Osteocyte (in vitro differentiated cells): ENCODE data around the gene TICAM1. TPM values are rescaled to one million over a fixed set of nuclear protein-coding genes. Genes with fewer than 3 reads are reported as not detected.
"Not testable (repeated sequence)": the region's sequence is repeated elsewhere in the genome, so short reads cannot be mapped to it uniquely, and the experiment has no call there.

Source experiments
- DNase-seq: peaks from one replicate; pipeline ENCODE4 v3.0.0; 2021; ENCODE audit warnings: mixed read lengths; ENCODE audit not compliant: unreplicated experiment; ENCODE audit errors: extremely low spot score
- H3K27ac Mint-ChIP-seq: one replicate; pipeline ENCODE4 v1.8.0; 2021; ENCODE audit warnings: mild to moderate bottlenecking, mixed read lengths; ENCODE audit not compliant: unreplicated experiment
- H3K27me3 Mint-ChIP-seq: one replicate; pipeline ENCODE4 v1.8.0; 2021; ENCODE audit warnings: mixed read lengths; ENCODE audit not compliant: unreplicated experiment
- H3K36me3 Mint-ChIP-seq: one replicate; pipeline ENCODE4 v1.8.0; 2021; ENCODE audit warnings: mixed read lengths; ENCODE audit not compliant: unreplicated experiment
- H3K4me1 Mint-ChIP-seq: one replicate; pipeline ENCODE4 v1.8.0; 2021; ENCODE audit warnings: mixed read lengths; ENCODE audit not compliant: unreplicated experiment
- H3K4me3 Mint-ChIP-seq: one replicate; pipeline ENCODE4 v1.8.0; 2021; ENCODE audit warnings: mild to moderate bottlenecking, moderate library complexity, mixed read lengths; ENCODE audit not compliant: unreplicated experiment
- H3K9me3 Mint-ChIP-seq: one replicate; pipeline ENCODE4 v1.8.0; 2021; ENCODE audit warnings: mixed read lengths; ENCODE audit not compliant: unreplicated experiment
- total RNA-seq: library from RNA; stranded (reverse); gene quantifications from 2 replicates; pipeline ENCODE4 v1.2.1, GENCODE V29; 2021
- TF ChIP-seq, protein P1 (sequence below): fragments of 200-600 bp; sonication (generic); IDR thresholded peaks from 2 replicates; pipeline ENCODE4 v1.5.0; 2021; ENCODE audit warnings: antibody characterized with exemption, mild to moderate bottlenecking, moderate library complexity

TICAM1 gene
- total RNA-seq, 1 donor from 2014 or later, result 6.6 TPM

DNA sequence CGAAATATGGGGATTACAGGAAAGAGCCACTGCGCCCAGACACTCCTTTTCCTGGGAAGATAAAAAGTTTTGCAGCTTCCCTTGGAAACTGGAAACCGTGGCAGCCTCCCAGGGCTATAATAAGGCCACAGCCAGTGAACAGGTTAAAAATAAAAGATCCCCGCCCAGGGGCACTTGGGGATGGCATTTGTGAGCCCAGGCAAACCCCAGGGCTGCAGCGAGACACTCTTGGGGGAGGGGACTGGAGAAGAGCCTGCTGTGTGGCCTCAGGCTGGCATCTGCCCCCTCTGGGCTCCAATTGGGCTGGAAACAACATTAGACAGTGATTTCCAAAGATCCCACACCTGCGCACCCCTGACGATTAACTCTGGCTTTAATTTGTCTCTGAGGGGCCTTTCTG, 28.8 kb downstream of the TICAM1 start:
- Mint-ChIP-seq H3K36me3 (no peaks in the 10 kb centered on the region), H3K4me1 (no peaks in the 10 kb centered on the region), H3K4me3 (no peak overlapping the region), H3K27me3 (no peaks in the 10 kb centered on the region), H3K27ac (no peak overlapping the region), H3K9me3 (no peaks in the 10 kb centered on the region)
- no peak for DNase-seq
- TF ChIP-seq, protein P1, sequence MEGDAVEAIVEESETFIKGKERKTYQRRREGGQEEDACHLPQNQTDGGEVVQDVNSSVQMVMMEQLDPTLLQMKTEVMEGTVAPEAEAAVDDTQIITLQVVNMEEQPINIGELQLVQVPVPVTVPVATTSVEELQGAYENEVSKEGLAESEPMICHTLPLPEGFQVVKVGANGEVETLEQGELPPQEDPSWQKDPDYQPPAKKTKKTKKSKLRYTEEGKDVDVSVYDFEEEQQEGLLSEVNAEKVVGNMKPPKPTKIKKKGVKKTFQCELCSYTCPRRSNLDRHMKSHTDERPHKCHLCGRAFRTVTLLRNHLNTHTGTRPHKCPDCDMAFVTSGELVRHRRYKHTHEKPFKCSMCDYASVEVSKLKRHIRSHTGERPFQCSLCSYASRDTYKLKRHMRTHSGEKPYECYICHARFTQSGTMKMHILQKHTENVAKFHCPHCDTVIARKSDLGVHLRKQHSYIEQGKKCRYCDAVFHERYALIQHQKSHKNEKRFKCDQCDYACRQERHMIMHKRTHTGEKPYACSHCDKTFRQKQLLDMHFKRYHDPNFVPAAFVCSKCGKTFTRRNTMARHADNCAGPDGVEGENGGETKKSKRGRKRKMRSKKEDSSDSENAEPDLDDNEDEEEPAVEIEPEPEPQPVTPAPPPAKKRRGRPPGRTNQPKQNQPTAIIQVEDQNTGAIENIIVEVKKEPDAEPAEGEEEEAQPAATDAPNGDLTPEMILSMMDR, result no peak

DNA sequence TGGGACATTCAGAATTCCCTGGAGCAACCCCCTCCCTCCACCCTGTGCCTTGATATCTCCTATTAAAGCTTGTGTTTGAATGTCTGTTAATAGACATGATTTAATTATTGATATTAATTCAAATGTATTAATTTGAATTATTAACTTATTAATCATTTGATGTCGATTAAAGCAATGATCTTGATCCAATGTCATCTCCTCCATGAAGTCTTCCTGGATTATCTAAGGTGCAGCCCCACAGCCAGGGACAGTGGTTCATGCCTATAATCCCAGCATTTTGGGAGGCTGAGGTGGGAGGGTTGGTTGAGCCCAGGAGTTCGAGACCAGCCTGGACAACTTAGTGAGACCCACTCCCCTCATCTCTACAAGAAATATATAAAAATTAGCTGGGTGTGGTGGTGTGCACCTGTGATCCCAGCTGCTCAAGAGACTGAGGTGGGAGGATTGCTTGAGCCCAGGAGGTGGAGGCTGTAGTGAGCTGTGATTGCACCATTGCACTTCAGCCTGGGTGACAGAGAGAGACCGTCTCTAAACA, 30.4 kb downstream of the TICAM1 start:
- Mint-ChIP-seq H3K27ac (no peak overlapping the region), H3K4me1 (no peaks in the 10 kb centered on the region), H3K36me3 (peaks cover 6% of the 10 kb centered on the region), H3K9me3 (no peaks in the 10 kb centered on the region), H3K4me3 (no peak overlapping the region), H3K27me3 (no peaks in the 10 kb centered on the region)
- DNase-seq, result no peak
- TF ChIP-seq, protein P1, result no peak

DNA sequence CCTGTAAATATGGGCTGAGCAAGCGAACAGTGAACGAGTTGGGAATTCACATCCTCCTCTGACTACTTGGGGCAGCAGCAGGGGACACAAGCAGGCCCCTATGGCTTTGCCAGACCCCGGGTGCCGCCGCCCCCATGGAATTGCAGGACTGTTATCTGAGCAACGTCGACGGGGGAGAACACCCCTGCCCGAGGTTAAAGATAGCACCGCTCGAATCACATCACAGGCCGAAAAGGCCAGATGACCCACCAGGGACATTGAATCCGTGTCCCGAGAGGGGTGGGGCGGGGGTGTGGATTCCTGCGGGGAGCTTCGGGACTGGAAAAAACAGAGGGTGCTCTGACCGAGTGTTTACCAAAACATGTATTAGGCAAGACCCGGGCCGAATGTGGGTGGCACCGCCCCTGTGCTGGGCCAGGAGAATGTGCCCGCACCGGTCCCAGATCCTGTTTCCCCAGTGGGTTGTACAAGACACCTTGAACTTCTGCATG, 30.9 kb downstream of the TICAM1 start:
- peaks cover 6% of the 10 kb centered on the region for H3K36me3 Mint-ChIP-seq
- no peak overlapping the region for H3K27ac Mint-ChIP-seq
- no peak overlapping the region for H3K4me3 Mint-ChIP-seq
- no peaks in the 10 kb centered on the region for H3K27me3 Mint-ChIP-seq
- TF ChIP-seq, protein P1, result no peak
- H3K4me1 Mint-ChIP-seq, result no peaks in the 10 kb centered on the region
- no peaks in the 10 kb centered on the region for H3K9me3 Mint-ChIP-seq
- no peak for DNase-seq

DNA sequence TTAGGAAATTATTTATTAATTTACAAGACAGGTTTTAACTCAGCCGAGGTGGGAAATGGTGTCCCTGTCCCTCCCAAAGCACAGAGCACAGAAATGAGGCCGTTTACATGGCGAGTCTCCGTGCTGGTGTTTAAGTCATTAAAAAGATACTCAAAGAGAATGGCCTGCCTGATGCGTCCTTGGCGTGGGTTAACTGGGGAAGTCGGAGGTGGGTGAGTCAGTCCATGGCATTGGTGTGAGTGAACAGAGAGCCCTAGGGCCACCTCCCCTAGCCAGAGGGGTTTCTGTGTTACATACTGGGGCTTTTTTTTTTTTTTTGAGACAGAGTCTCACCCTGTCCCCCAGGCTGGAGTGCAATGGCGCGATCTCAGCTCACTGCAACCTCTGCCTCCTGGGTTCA, 36.1 kb downstream of the TICAM1 start:
- Mint-ChIP-seq H3K36me3 (peaks cover 13% of the 10 kb centered on the region), H3K9me3 (no peaks in the 10 kb centered on the region), H3K4me1 (peaks cover 18% of the 10 kb centered on the region), H3K4me3 (no peak overlapping the region), H3K27ac (no peak overlapping the region), H3K27me3 (no peaks in the 10 kb centered on the region)
- TF ChIP-seq, protein P1, result no peak
- DNase-seq, result no peak

DNA sequence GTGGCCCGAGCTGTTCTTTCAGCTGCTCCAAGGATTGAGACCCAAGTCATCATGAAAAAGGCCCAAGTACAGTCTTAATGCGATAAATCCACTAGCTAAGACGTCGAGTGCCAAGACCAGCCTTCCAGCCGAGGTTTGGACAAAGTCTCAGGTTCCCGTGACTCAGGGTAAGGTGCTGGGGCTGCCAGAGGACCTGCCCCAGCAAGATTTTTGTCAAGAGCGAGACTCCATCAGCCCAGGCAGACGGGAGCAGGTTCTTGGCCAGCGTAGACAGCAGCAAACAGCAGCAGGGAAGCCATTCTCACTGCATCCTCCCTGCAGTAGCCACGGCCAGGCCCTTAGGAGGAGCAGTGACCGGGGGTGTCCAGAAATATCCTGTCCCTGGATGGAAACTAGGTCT, 36.5 kb downstream of the TICAM1 start:
- Mint-ChIP-seq H3K9me3 (no peaks in the 10 kb centered on the region), H3K27me3 (no peaks in the 10 kb centered on the region), H3K4me1 (peaks cover 18% of the 10 kb centered on the region), H3K27ac (no peak overlapping the region), H3K36me3 (peaks cover 13% of the 10 kb centered on the region), H3K4me3 (no peak overlapping the region)
- TF ChIP-seq, protein P1, result no peak
- DNase-seq, result no peak

DNA sequence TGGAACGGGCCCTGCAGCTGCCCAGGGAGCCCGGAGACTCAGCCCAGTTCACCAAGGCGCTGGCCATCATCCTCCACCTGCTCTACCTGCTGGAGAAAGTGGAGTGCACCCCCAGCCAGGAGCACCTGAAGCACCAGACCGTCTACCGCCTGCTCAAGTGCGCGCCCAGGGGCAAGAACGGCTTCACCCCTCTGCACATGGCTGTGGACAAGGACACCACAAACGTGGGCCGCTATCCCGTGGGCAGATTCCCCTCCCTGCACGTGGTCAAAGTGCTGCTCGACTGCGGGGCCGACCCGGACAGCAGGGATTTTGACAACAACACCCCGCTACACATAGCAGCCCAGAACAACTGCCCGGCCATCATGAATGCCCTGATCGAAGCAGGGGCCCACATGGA, 38.2 kb downstream of the TICAM1 start:
- Mint-ChIP-seq H3K36me3 (peaks cover 13% of the 10 kb centered on the region), H3K4me1 (peaks cover 18% of the 10 kb centered on the region), H3K4me3 (peak overlapping the region; percentile 72)
- not testable (repeated sequence) for H3K27me3 Mint-ChIP-seq, DNase-seq, H3K9me3 Mint-ChIP-seq, H3K27ac Mint-ChIP-seq

DNA sequence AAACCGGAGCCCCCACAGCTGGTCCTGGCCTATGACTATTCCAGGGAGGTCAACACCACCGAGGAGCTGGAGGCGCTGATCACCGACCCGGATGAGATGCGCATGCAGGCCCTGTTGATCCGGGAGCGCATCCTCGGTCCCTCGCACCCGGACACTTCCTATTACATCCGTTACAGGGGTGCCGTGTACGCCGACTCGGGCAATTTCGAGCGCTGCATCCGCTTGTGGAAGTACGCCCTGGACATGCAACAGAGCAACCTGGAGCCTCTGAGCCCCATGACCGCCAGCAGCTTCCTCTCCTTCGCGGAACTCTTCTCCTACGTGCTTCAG, 38.7 kb downstream of the TICAM1 start:
- not testable (repeated sequence) for H3K27me3 Mint-ChIP-seq, H3K27ac Mint-ChIP-seq, H3K9me3 Mint-ChIP-seq, DNase-seq
- H3K36me3 Mint-ChIP-seq, result peaks cover 13% of the 10 kb centered on the region
- H3K4me1 Mint-ChIP-seq, result peaks cover 18% of the 10 kb centered on the region
- H3K4me3 Mint-ChIP-seq, result peak overlapping the region; percentile 72
